IMR-90 (cell line): ENCODE measurements around the gene NEK11. TPM values are rescaled to one million over a fixed set of nuclear protein-coding genes. Genes with fewer than 3 reads are reported as not detected.

ENCODE experiments used
- ATAC-seq: fragments of 200-7000 bp; cut with Tn5 transposase; 2 replicates; pipeline ENCODE4 v1.9.1; 2020; ENCODE audit warnings: low read depth, mild to moderate bottlenecking, moderate library complexity
- BruUV-seq: library from RNA; stranded (reverse); fragments of 400-500 nt; replicated peaks from 2 replicates; lab custom pipeline; 2021; lab: Mats Ljungman, UMichigan
- CTCF ChIA-PET: fragments of 300-600 bp; formaldehyde crosslinking; extraction: SDS; loops from one replicate; lab custom pipeline; 2021; ENCODE audit warnings: antibody characterized with exemption; lab: Yijun Ruan, JAX
- POLR2A ChIA-PET: fragments of 300-600 bp; sonication (Branson Sonifier 250); formaldehyde crosslinking; loops from one replicate; lab custom pipeline; 2022; ENCODE audit warnings: antibody characterized with exemption; ENCODE audit not compliant: unreplicated experiment; lab: Charles Lee
- DNase-seq: peaks from one replicate; pipeline ENCODE4 v3.0.0; 2013
- H2AFZ ChIP-seq: replicated peaks from 2 replicates; pipeline ENCODE3; 2013; ENCODE audit warnings: low read length, mild to moderate bottlenecking; ENCODE audit not compliant: poor library complexity
- H2AK5ac ChIP-seq: 2 replicates; pipeline ENCODE4 v1.6.1; 2013; ENCODE audit warnings: low read depth, low read length, inconsistent platforms
- H2AK9ac ChIP-seq: replicated peaks from 2 replicates; pipeline ENCODE3; 2013; ENCODE audit warnings: mild to moderate bottlenecking, low read depth, low read length, moderate library complexity; ENCODE audit not compliant: poor library complexity
- H2BK120ac ChIP-seq: 2 replicates; pipeline ENCODE4 v1.6.1; 2013; ENCODE audit warnings: low read depth, low read length, inconsistent platforms
- H2BK15ac ChIP-seq: 3 replicates; pipeline ENCODE4 v1.6.1; 2013; ENCODE audit warnings: low read depth, low read length, inconsistent platforms
- H2BK20ac ChIP-seq: 2 replicates; pipeline ENCODE4 v1.6.1; 2013; ENCODE audit warnings: low read depth, mild to moderate bottlenecking, inconsistent platforms, low read length, moderate library complexity
- H2BK5ac ChIP-seq: 2 replicates; pipeline ENCODE4 v1.6.1; 2013; ENCODE audit warnings: mild to moderate bottlenecking, low read depth, low read length, inconsistent platforms; ENCODE audit not compliant: poor library complexity, severe bottlenecking
- H3K14ac ChIP-seq: replicated peaks from 2 replicates; pipeline ENCODE4 v1.6.1; 2013; ENCODE audit warnings: low read depth, low read length, inconsistent platforms
- H3K18ac ChIP-seq: 2 replicates; pipeline ENCODE4 v1.6.1; 2013; ENCODE audit warnings: low read depth, low read length, control low read depth
- H3K23ac ChIP-seq: 2 replicates; pipeline ENCODE4 v1.6.1; 2013; ENCODE audit warnings: low read depth, low read length, inconsistent platforms
- H3K27ac ChIP-seq: 2 replicates; pipeline ENCODE4 v1.5.1; 2013; ENCODE audit warnings: mild to moderate bottlenecking, control low read depth, low read length; ENCODE audit not compliant: insufficient read depth
- H3K27me3 ChIP-seq: 2 replicates; pipeline ENCODE4 v1.6.1; 2013; ENCODE audit warnings: low read length; ENCODE audit not compliant: control insufficient read depth, insufficient read depth
- H3K36me3 ChIP-seq: 2 replicates; pipeline ENCODE4 v1.6.1; 2013; ENCODE audit warnings: low read length, mixed read lengths; ENCODE audit not compliant: control insufficient read depth, insufficient read depth
- H3K4ac ChIP-seq: 2 replicates; pipeline ENCODE4 v1.6.1; 2013; ENCODE audit warnings: low read depth, low read length, inconsistent platforms
- H3K4me1 ChIP-seq: 2 replicates; pipeline ENCODE4 v1.6.1; 2013; ENCODE audit warnings: low read length, mixed read lengths; ENCODE audit not compliant: control insufficient read depth, insufficient read depth
- H3K4me2 ChIP-seq: 2 replicates; pipeline ENCODE4 v1.6.1; 2013; ENCODE audit warnings: low read depth, mild to moderate bottlenecking, control low read depth, low read length, moderate library complexity
- H3K4me3 ChIP-seq: 2 replicates; pipeline ENCODE4 v1.5.1; 2013; ENCODE audit warnings: low read depth, mild to moderate bottlenecking, control low read depth, low read length, moderate library complexity; ENCODE audit not compliant: insufficient read depth
- H3K56ac ChIP-seq: 2 replicates; pipeline ENCODE4 v1.6.1; 2013; ENCODE audit warnings: low read length, inconsistent platforms; ENCODE audit not compliant: insufficient read depth; ENCODE audit errors: extremely low read depth
- H3K79me1 ChIP-seq, 2 experiments: 2 replicates each; pipeline ENCODE4 v1.6.1; 2013; ENCODE audit warnings: low read length in 2 of 2, inconsistent platforms in 1 of 2, low read depth in 1 of 2
- H3K9ac ChIP-seq: 2 replicates; pipeline ENCODE4 v1.6.1; 2013; ENCODE audit warnings: low read depth, low read length, control low read depth
- H3K9me1 ChIP-seq: 2 replicates; pipeline ENCODE4 v1.6.1; 2013; ENCODE audit warnings: low read length, inconsistent platforms; ENCODE audit not compliant: insufficient read depth
- H3K9me3 ChIP-seq: 2 replicates; pipeline ENCODE4 v1.6.1; 2013; ENCODE audit warnings: low read length; ENCODE audit not compliant: control insufficient read depth, insufficient read depth
- H4K20me1 ChIP-seq: 2 replicates; pipeline ENCODE4 v1.6.1; 2013; ENCODE audit warnings: low read length, inconsistent platforms; ENCODE audit not compliant: insufficient read depth
- H4K5ac ChIP-seq: 2 replicates; pipeline ENCODE4 v1.6.1; 2013; ENCODE audit warnings: mild to moderate bottlenecking, low read depth, low read length, control low read depth
- H4K8ac ChIP-seq, 2 experiments: 2 replicates each; pipeline ENCODE4 v1.6.1; 2013; ENCODE audit warnings: low read depth in 2 of 2, low read length in 2 of 2, control low read depth in 1 of 2, inconsistent platforms in 1 of 2
- H4K91ac ChIP-seq: 2 replicates; pipeline ENCODE4 v1.6.1; 2013; ENCODE audit warnings: low read depth, low read length, inconsistent platforms; ENCODE audit not compliant: insufficient read depth
- FOS ChIP-seq: fragments of 150-350 bp; IDR thresholded peaks from 2 replicates; pipeline ENCODE4 v1.6.1; 2016; ENCODE audit warnings: low read depth, low read length
- MAZ ChIP-seq: IDR thresholded peaks from 2 replicates; pipeline ENCODE4 v1.6.1; 2012; ENCODE audit warnings: low read depth, mild to moderate bottlenecking, low read length, improper control_type of control experiment, moderate library complexity, borderline replicate concordance
- RAD21 ChIP-seq: IDR thresholded peaks from 2 replicates; pipeline ENCODE4 v1.6.1; 2012; ENCODE audit warnings: low read length, improper control_type of control experiment
- RCOR1 ChIP-seq: IDR thresholded peaks from 2 replicates; pipeline ENCODE4 v1.6.1; 2012; ENCODE audit warnings: mild to moderate bottlenecking, low read length, improper control_type of control experiment; ENCODE audit not compliant: insufficient replicate concordance
- WGBS, 2 experiments: methylation state at CpG; one replicate each; pipeline versions ENCODE4 v1.1.5 to v1.1.7; 2013; ENCODE audit warnings: missing lambda C conversion rate in 2 of 2; ENCODE audit not compliant: insufficient read length in 1 of 2; ENCODE audit errors: extremely low coverage in 2 of 2; 5-methylcytosine and 5-hydroxymethylcytosine counted together
- dilution Hi-C: fragments of 300-500 bp; cut with HindIII; formaldehyde crosslinking; loops from one replicate; pipeline ENCODE4 v1.14.3; 2018; ENCODE audit warnings: low sequenced_read_pairs; ENCODE audit not compliant: unreplicated experiment
- in situ Hi-C: fragments of 300-500 bp; cut with MboI; formaldehyde crosslinking; loops from 3 replicates; pipeline ENCODE4 v1.14.3; 2019; ENCODE audit warnings: low sequenced_read_pairs, inconsistent platforms, mixed read lengths
- intact Hi-C: fragments of 100-400 bp; cut with micrococcal nuclease; formaldehyde crosslinking; loops from 2 replicates; pipeline ENCODE4 v1.10.0; 2022
- polyA plus RNA-seq, 3 experiments: library from polyadenylated mRNA; depleted of rRNA; stranded (reverse); fragments of >200 nt; gene quantifications; 2 replicates each; pipeline ENCODE4 v1.2.3, GENCODE V29; 2012; ENCODE audit warnings: low replicate concordance in 1 of 3
- total RNA-seq: library from RNA; depleted of rRNA; stranded (reverse); fragments of >200 nt; gene quantifications from 2 replicates; pipeline ENCODE4 v1.2.3, GENCODE V29; 2012

NEK11 gene
- total and polyA plus RNA-seq, 2 of the 4 experiments (the other 2 are of a cell fraction), result 1.1 to 1.6 TPM

- H3K14ac ChIP-seq, result no peak overlapping the region
- H2BK15ac ChIP-seq, result no peak overlapping the region
- no CpG with 5 or more reads among the region's 3 CpGs for WGBS, 2 experiments
- dilution Hi-C loops (no loop called here), intact Hi-C loops (no loop called here), in situ Hi-C loops (no loop called here)
- no peak overlapping the region for H3K23ac ChIP-seq
- ATAC-seq, result no peak
- no peaks in the 10 kb centered on the region for H4K20me1 ChIP-seq
- no peak for DNase-seq
- no peaks in the 10 kb centered on the region for H3K79me1 ChIP-seq
- no peaks in the 10 kb centered on the region for H3K27me3 ChIP-seq
- no peak overlapping the region for H3K56ac ChIP-seq
- no TSS peak for BruUV-seq
- H4K91ac ChIP-seq, result no peak overlapping the region
- no peak overlapping the region for H2BK20ac ChIP-seq
- H3K18ac ChIP-seq, result no peak overlapping the region
- no peak overlapping the region for H2BK120ac ChIP-seq
- no peak overlapping the region for H4K5ac ChIP-seq
- no peak overlapping the region for H3K4ac ChIP-seq
- no peaks in the 10 kb centered on the region for H3K36me3 ChIP-seq
- no peak overlapping the region for H3K4me3 ChIP-seq
- no peak overlapping the region for H3K27ac ChIP-seq
- no peaks in the 10 kb centered on the region for H3K4me1 ChIP-seq
- no peak overlapping the region for H3K4me2 ChIP-seq
- no peak overlapping the region for H2BK5ac ChIP-seq
- no peaks in the 10 kb centered on the region for H3K9me1 ChIP-seq
- H2AFZ ChIP-seq, result no peak overlapping the region
- TF ChIP-seq RAD21 (no peak), MAZ (no peak), RCOR1 (no peak), FOS (no peak)
- H2AK5ac ChIP-seq, result no peak overlapping the region
- H2AK9ac ChIP-seq, result no peak overlapping the region
- no peak overlapping the region for H4K8ac ChIP-seq
- no peaks in the 10 kb centered on the region for H3K9me3 ChIP-seq
- CTCF ChIA-PET, result no interaction called here
- POLR2A ChIA-PET, result no interaction called here
- no peak overlapping the region for H3K9ac ChIP-seq
These were observed 258.8 kb downstream of the NEK11 start for GRCh38 chr3:131285456-131285855.
